Activated CD4-positive, alpha-beta memory T cell treated with anti-CD3 and anti-CD28 coated beads, Interleukin-2, amount 10 ng/mL, durations not matched to agents 7 days and 5 days (primary cell): ENCODE data around the gene LHFPL3. TPM values are rescaled to one million over a fixed set of nuclear protein-coding genes. Genes with fewer than 3 reads are reported as not detected.

Source experiments
- CTCF ChIA-PET: fragments of 350-600 bp; sonication (Branson Sonifier 250); formaldehyde crosslinking; loops from one replicate; lab custom pipeline; 2021; ENCODE audit warnings: antibody characterized with exemption, inconsistent platforms; lab: Charles Lee
- POLR2A ChIA-PET: fragments of 350-600 bp; sonication (Branson Sonifier 250); formaldehyde crosslinking; loops from one replicate; lab custom pipeline; 2021; ENCODE audit warnings: antibody characterized with exemption; lab: Charles Lee
- DNase-seq: peaks from one replicate; pipeline ENCODE4 v3.0.0-alpha.2; 2020
- H3K27ac Mint-ChIP-seq: one replicate; pipeline ENCODE4 v1.8.0; 2021; ENCODE audit warnings: mild to moderate bottlenecking, mixed read lengths
- H3K27me3 Mint-ChIP-seq: one replicate; pipeline ENCODE4 v1.8.0; 2021; ENCODE audit warnings: mixed read lengths
- H3K36me3 Mint-ChIP-seq: one replicate; pipeline ENCODE4 v1.8.0; 2021; ENCODE audit warnings: low read depth, mixed read lengths
- H3K4me1 Mint-ChIP-seq: one replicate; pipeline ENCODE4 v1.8.0; 2021; ENCODE audit warnings: mixed read lengths
- H3K4me3 Mint-ChIP-seq: one replicate; pipeline ENCODE4 v1.8.0; 2021; ENCODE audit warnings: mild to moderate bottlenecking, mixed read lengths
- H3K9me3 Mint-ChIP-seq: one replicate; pipeline ENCODE4 v1.8.0; 2021; ENCODE audit warnings: mixed read lengths
- total RNA-seq, 2 experiments: library from RNA; stranded (reverse); gene quantifications; one replicate each; pipeline ENCODE4 v1.2.3, GENCODE V29; 2021

Gene LHFPL3
- total RNA-seq, 2 experiments from 2014 or later = not detected

DNA sequence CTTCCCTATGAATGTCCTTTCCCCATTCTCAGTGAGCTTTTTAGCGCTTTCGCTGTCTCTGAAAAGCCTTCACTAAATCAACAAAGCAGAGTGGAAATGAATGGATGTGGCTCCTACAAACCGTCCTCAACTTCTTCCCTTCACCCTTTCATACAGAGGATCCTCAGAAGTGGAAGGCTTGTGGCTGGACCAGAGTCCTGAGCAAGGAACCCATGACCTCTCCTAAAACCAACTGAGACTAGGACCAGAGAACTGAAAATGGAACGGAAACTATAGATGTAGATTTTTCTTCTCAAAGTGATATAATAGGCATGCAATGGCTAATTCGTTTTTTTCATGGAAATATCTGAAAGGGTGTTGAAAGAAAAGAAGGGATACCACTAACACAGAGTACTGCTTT is 122.5 kb downstream of the LHFPL3 start:
- no peaks in the 10 kb centered on the region for H3K9me3 Mint-ChIP-seq
- H3K4me3 Mint-ChIP-seq = no peak overlapping the region
- no peak overlapping the region for H3K27ac Mint-ChIP-seq
- ChIA-PET POLR2A (no interaction called here), CTCF (no interaction called here)
- no peak for DNase-seq
- no peaks in the 10 kb centered on the region for H3K36me3 Mint-ChIP-seq
- H3K27me3 Mint-ChIP-seq = no peaks in the 10 kb centered on the region
- no peaks in the 10 kb centered on the region for H3K4me1 Mint-ChIP-seq

DNA sequence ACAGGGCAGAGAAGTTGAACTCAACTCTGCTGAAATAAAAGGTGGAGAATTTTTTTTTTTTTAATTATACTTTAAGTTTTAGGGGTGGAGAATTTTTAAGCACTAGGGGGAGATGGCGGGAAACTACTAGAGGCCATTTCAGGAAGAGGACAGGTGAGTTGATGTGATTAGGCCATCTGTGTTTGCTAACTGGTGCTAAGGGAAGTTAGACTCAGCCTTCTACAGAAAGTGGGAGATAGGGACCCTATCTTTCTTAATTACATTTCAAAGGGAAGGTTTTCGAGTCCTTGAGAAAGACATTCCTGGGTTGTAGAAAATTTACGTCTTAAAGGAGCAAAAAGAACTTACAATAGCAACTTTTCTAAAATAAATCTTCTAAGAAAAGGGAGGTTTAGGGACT is 124.8 kb downstream of the LHFPL3 start:
- no peak for DNase-seq
- no peak overlapping the region for H3K4me3 Mint-ChIP-seq
- POLR2A ChIA-PET = no interaction called here
- no peaks in the 10 kb centered on the region for H3K4me1 Mint-ChIP-seq
- CTCF ChIA-PET = no interaction called here
- no peak overlapping the region for H3K27ac Mint-ChIP-seq
- H3K27me3 Mint-ChIP-seq = no peaks in the 10 kb centered on the region
- H3K9me3 Mint-ChIP-seq = no peaks in the 10 kb centered on the region
- H3K36me3 Mint-ChIP-seq = no peaks in the 10 kb centered on the region

DNA sequence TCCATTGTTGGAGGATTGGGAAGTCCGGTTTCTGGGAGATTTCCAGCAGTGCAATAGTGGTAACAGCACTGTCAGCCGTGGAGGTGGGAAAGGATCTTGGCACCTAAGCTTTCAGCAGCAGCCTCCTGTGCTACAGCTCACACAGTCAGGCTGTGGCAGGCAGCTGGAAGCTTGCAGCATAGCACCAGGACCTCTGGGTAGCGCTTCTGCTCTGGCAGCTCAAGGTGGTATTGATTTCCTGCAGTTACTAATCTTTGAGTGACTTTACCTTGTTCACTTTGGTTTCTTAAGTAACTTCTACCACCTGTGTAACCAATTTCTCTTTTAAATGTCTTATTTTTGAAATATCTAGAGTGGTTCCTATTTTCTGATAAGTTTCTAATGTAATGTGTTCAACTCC is 130.5 kb downstream of the LHFPL3 start:
- no peak for DNase-seq
- H3K27ac Mint-ChIP-seq = no peak overlapping the region
- no peaks in the 10 kb centered on the region for H3K4me1 Mint-ChIP-seq
- H3K27me3 Mint-ChIP-seq = no peaks in the 10 kb centered on the region
- POLR2A ChIA-PET = no interaction called here
- CTCF ChIA-PET = no interaction called here
- no peak overlapping the region for H3K4me3 Mint-ChIP-seq
- no peaks in the 10 kb centered on the region for H3K36me3 Mint-ChIP-seq
- H3K9me3 Mint-ChIP-seq = peaks cover 6% of the 10 kb centered on the region

DNA sequence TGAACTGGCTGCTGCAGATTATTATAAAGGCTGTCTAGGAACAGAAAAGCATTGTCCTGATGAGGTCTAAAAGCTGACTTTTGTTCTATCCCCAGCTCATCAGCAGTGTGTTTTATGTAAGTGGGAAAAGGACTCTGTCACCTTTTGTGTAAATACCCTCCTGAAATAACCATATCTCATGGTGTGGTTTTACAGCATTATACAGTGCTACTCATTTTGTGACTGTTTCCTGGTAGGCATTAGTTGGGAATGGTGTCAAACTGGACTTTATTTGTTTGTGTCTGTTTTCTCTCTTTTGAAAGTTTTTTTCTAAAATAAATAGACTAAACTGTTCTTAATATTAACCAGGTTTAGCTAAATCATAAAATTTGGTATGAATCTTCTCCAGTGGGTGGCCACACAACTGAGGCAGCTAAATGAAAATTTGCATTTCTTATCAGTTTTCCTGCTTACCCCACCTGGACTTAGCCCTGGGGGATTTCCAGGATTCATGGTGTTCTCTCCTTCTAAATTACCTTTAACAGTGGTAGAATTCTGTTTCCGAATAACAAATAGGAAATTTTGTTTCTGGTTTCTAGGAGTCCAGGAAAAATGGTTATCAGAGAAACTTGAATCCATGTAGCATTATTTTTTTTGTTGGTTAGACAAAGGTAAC is 140.9 kb downstream of the LHFPL3 start:
- no peak overlapping the region for H3K4me3 Mint-ChIP-seq
- H3K4me1 Mint-ChIP-seq = no peaks in the 10 kb centered on the region
- H3K27me3 Mint-ChIP-seq = no peaks in the 10 kb centered on the region
- H3K36me3 Mint-ChIP-seq = no peaks in the 10 kb centered on the region
- POLR2A ChIA-PET = interaction anchor here (0.5 kb wide), 1 partner anchor 1208 kb away, joined by 3 read pairs; no protein-coding TSS in a partner anchor
- H3K9me3 Mint-ChIP-seq = peaks cover 3% of the 10 kb centered on the region
- CTCF ChIA-PET = no interaction called here
- no peak overlapping the region for H3K27ac Mint-ChIP-seq
- no peak for DNase-seq

DNA sequence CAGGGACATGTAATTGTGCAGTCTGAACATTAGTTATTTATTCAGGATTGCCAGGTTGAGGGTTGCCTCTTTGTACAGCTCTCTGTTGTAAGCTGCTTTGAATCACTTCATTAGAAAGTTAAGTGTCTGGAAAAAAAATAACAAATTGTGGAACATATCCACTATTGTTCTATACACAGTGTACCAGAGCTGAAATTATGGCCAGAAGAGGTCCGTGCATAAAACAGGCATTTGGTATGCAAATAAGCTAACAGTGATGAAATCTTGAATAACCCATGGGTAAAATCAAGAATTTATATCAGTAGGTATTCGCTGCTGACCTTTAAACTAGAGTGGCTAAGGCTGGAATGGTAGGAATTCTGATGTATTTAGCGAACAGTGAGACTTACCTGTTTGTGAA is 152.1 kb downstream of the LHFPL3 start:
- Mint-ChIP-seq H3K4me3 (no peak overlapping the region), H3K9me3 (no peaks in the 10 kb centered on the region), H3K4me1 (no peaks in the 10 kb centered on the region), H3K27ac (no peak overlapping the region), H3K36me3 (no peaks in the 10 kb centered on the region), H3K27me3 (no peaks in the 10 kb centered on the region)
- DNase-seq = no peak
- ChIA-PET POLR2A (no interaction called here), CTCF (no interaction called here)

DNA sequence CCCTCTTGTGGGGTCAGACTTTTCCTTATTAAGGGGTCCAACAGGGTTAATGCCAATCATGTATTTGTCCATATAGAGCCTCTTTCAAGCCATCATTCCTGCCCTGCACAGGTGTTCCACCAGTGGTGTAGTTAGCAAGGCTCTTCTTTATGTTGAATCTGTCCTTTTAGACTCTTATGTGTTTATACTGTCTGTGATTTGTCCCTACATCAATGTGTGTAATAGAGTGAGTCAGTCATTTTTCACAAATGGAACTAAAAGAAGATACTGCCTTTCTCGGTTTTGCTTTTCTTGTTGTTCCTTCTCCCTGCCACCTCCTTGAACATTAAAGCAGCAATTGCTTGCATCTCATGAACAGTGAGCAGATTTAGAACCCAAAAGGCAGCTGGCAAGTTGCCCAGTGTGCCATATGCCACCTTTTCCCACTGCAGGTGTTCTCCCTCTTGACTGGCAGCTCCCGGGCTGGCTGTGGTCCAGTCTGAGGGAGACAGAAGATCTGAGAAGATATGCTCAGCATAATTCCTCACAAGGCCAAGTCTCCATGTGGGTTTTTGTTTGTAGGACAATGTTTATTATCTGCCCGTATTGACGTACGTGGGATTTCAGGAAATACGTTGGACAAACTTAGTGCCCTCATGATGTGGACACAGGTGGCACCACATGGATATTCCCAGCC is 154.1 kb downstream of the LHFPL3 start:
- Mint-ChIP-seq H3K4me1 (no peaks in the 10 kb centered on the region), H3K27ac (no peak overlapping the region), H3K4me3 (no peak overlapping the region), H3K9me3 (no peaks in the 10 kb centered on the region), H3K27me3 (no peaks in the 10 kb centered on the region), H3K36me3 (no peaks in the 10 kb centered on the region)
- no peak for DNase-seq
- ChIA-PET POLR2A (no interaction called here), CTCF (no interaction called here)

DNA sequence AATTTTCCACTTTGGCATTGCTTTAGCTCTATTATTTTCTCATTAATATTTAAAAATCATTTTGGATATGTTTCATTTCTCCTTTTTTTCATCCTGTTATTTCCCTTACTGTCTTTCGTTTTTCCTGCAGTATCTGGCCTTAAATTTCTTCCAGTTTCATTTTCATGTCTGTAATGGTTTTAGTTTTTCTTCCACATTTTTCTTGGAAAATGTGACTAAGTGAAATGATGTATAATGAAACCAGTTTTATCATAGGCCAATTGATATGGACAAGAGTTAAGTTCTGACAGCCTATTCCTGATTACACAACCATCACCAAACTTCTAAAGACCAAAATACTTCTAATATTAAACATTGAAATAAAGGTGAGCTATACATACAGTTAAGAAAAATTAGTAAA is 158.5 kb downstream of the LHFPL3 start:
- no peaks in the 10 kb centered on the region for H3K9me3 Mint-ChIP-seq
- POLR2A ChIA-PET = no interaction called here
- no peak overlapping the region for H3K27ac Mint-ChIP-seq
- H3K4me3 Mint-ChIP-seq = no peak overlapping the region
- no peak for DNase-seq
- no peaks in the 10 kb centered on the region for H3K4me1 Mint-ChIP-seq
- H3K27me3 Mint-ChIP-seq = no peaks in the 10 kb centered on the region
- CTCF ChIA-PET = no interaction called here
- H3K36me3 Mint-ChIP-seq = no peaks in the 10 kb centered on the region

DNA sequence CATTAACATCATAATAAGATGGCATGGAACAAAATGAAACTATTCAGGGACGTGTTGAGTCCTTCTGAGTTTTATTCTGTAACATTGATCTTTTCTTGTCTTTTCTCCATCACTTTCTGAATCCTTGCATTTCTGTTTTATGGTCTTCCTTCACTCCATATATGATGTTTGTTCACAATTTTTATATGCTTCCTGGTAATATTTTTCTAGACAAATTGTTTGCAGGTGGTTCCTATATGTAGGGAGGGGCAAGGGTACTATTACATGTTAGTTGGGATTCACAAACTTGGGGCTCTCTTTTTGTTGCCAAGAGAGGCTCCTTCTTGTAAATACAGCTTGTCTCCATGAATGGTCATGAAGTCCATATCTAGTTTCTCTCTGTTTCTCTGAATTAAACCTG is 159.2 kb downstream of the LHFPL3 start:
- no peak overlapping the region for H3K27ac Mint-ChIP-seq
- no peaks in the 10 kb centered on the region for H3K27me3 Mint-ChIP-seq
- DNase-seq = no peak
- no peaks in the 10 kb centered on the region for H3K36me3 Mint-ChIP-seq
- H3K4me1 Mint-ChIP-seq = no peaks in the 10 kb centered on the region
- ChIA-PET POLR2A (no interaction called here), CTCF (no interaction called here)
- H3K4me3 Mint-ChIP-seq = no peak overlapping the region
- no peaks in the 10 kb centered on the region for H3K9me3 Mint-ChIP-seq

DNA sequence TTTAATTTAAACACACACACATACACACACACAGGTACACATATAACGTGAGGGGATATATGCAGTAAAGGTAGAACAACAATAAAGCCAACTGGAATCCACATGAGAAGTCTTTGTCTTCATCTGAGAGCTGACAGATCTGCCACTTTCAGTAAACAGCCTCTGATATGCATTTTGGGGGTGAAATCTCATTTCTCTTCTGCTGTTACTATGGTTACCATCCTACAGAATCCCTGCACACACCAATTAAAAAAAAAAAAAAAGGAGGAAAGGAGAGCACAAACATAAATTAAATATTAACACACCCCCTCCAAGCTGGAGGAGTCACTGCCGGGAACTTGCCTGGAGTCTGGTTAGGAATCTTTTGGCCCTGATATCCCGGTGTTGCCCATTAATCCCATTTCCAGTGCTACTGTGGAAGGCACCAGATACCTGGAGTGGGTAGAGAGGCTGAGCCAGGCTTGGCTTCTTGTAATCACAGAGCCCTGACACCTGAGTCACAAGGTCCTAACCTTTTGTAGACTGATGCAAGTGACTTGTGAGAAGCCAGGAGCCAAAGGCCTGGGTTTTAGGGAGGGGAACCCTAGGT is 169.1 kb downstream of the LHFPL3 start:
- ChIA-PET CTCF (no interaction called here), POLR2A (no interaction called here)
- H3K27me3 Mint-ChIP-seq = no peaks in the 10 kb centered on the region
- DNase-seq = no peak
- no peaks in the 10 kb centered on the region for H3K9me3 Mint-ChIP-seq
- no peak overlapping the region for H3K4me3 Mint-ChIP-seq
- no peaks in the 10 kb centered on the region for H3K36me3 Mint-ChIP-seq
- no peak overlapping the region for H3K27ac Mint-ChIP-seq
- no peaks in the 10 kb centered on the region for H3K4me1 Mint-ChIP-seq

DNA sequence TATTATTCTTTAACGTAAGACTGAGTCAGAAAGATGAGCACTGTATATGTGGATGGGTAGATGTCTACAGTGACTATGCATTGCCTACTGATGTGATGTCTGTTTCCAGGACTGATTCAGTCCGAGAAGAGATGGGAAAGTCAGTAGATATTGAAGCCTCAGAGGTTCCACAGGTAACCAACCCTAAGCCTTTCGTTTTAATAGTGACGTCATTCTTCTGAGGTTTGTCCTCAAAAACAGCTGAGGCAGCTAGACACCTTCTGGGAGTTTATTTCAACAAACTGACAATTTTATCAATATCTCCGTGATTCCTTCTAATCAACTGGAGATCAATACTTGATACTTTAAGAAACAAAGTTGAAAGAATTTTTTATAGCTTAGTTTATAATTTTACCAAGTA is 171.6 kb downstream of the LHFPL3 start:
- ChIA-PET POLR2A (no interaction called here), CTCF (no interaction called here)
- H3K27ac Mint-ChIP-seq = no peak overlapping the region
- H3K4me1 Mint-ChIP-seq = no peaks in the 10 kb centered on the region
- no peak overlapping the region for H3K4me3 Mint-ChIP-seq
- H3K36me3 Mint-ChIP-seq = no peaks in the 10 kb centered on the region
- DNase-seq = no peak
- H3K9me3 Mint-ChIP-seq = no peaks in the 10 kb centered on the region
- H3K27me3 Mint-ChIP-seq = no peaks in the 10 kb centered on the region

DNA sequence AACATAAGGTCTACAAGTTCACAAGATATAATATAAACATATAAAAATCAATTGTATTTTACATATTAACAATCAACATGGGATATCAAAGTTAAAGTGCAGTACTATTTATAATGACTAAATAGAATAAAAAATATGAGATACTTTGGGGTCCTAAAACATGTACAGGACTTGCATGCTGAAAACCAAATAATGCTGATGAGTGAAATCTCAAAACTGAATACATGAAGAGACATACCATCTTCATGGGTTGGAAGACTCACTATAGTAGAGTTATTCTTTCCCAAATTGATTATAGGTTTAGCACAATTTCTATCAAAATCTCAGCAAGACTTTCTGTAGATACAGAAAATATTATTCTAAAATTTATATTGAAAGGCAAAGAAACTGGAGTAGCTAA is 181.5 kb downstream of the LHFPL3 start:
- ChIA-PET CTCF (no interaction called here), POLR2A (interaction anchor here (0.5 kb wide), 1 partner anchor 433 kb away, joined by 3 read pairs; no protein-coding TSS in a partner anchor)
- no peak overlapping the region for H3K4me3 Mint-ChIP-seq
- no peaks in the 10 kb centered on the region for H3K27me3 Mint-ChIP-seq
- no peaks in the 10 kb centered on the region for H3K36me3 Mint-ChIP-seq
- H3K4me1 Mint-ChIP-seq = no peaks in the 10 kb centered on the region
- DNase-seq = no peak
- no peak overlapping the region for H3K27ac Mint-ChIP-seq
- no peaks in the 10 kb centered on the region for H3K9me3 Mint-ChIP-seq

DNA sequence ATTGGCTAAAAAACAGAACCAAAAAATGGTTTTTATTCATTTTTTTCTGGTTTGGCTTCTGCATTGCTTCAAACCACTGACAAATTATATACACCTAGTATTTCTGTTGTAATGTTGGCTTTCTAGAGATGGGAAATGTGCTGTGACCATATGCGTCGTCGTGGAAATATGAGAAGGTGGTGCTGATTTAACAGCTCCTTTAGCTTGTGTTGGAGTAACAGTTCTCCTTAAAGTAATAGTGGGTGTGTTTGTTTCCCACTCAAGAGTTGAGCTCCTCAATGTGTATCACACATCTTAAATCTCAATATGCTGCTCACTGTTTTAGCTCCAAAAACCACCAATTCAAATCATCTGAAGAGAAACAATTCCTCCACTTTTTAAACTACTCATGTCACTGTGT is 196.4 kb downstream of the LHFPL3 start:
- Mint-ChIP-seq H3K9me3 (no peaks in the 10 kb centered on the region), H3K4me3 (no peak overlapping the region), H3K36me3 (no peaks in the 10 kb centered on the region), H3K27me3 (no peaks in the 10 kb centered on the region), H3K4me1 (no peaks in the 10 kb centered on the region), H3K27ac (no peak overlapping the region)
- POLR2A ChIA-PET = no interaction called here
- CTCF ChIA-PET = no interaction called here
- DNase-seq = no peak

DNA sequence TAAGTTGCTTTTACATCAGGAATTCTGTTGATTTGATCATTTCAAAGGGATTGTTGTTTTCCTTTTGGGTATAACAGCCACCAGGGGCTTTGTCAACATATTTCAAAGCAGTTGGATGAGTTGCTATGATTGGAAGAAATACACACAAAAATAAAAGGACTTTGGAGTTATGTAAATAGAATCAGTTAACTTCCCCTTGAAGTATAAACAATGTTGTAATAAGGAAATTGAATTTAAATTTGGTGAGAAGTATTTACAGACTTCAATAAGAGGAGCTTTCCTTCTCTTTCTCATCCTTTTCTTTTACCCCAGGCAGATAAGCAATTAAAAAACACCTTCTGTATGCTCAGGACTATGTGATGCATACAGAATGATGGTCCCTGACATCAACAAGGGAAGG is 199.7 kb downstream of the LHFPL3 start:
- H3K27me3 Mint-ChIP-seq = no peaks in the 10 kb centered on the region
- ChIA-PET CTCF (no interaction called here), POLR2A (no interaction called here)

DNA sequence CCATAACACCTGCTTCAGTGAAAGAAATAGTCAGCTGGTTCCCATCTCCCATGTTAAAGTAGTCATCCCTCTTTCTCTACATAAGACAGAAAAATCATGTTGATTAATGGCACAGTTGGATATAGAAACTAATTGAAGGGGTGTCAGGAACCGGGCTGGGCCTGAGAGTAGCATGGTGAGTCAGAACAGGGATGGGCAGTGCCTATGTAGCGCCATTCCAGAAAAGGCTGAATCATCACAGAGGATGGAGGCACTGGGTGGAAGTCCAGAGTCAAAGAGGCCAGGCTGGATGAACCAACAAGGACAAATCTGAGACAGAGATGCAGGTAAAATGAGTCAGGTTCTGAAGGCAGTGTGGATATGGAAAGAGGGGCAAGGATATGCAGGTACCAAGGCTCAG is 201.2 kb downstream of the LHFPL3 start:
- ChIA-PET POLR2A (no interaction called here), CTCF (no interaction called here)
- Mint-ChIP-seq H3K9me3 (no peaks in the 10 kb centered on the region), H3K27ac (no peak overlapping the region), H3K4me1 (no peaks in the 10 kb centered on the region), H3K27me3 (no peaks in the 10 kb centered on the region), H3K4me3 (no peak overlapping the region), H3K36me3 (no peaks in the 10 kb centered on the region)
- DNase-seq = no peak

More for the DNA sequence above, 199.7 kb downstream of the LHFPL3 start:
- H3K4me1 Mint-ChIP-seq = no peaks in the 10 kb centered on the region
- H3K4me3 Mint-ChIP-seq = no peak overlapping the region
- H3K27ac Mint-ChIP-seq = no peak overlapping the region
- H3K9me3 Mint-ChIP-seq = no peaks in the 10 kb centered on the region
- no peaks in the 10 kb centered on the region for H3K36me3 Mint-ChIP-seq
- no peak for DNase-seq
